Measurements from ENCODE around the gene TNFSF11.

GRCh38 chr13:42574011-42574410, at the start of gene TNFSF11:
- TF ChIP-seq, protein P1, sequence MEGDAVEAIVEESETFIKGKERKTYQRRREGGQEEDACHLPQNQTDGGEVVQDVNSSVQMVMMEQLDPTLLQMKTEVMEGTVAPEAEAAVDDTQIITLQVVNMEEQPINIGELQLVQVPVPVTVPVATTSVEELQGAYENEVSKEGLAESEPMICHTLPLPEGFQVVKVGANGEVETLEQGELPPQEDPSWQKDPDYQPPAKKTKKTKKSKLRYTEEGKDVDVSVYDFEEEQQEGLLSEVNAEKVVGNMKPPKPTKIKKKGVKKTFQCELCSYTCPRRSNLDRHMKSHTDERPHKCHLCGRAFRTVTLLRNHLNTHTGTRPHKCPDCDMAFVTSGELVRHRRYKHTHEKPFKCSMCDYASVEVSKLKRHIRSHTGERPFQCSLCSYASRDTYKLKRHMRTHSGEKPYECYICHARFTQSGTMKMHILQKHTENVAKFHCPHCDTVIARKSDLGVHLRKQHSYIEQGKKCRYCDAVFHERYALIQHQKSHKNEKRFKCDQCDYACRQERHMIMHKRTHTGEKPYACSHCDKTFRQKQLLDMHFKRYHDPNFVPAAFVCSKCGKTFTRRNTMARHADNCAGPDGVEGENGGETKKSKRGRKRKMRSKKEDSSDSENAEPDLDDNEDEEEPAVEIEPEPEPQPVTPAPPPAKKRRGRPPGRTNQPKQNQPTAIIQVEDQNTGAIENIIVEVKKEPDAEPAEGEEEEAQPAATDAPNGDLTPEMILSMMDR (IDR thresholded peaks at IDR 0.05; ENCODE audit: low read length) = no peak
- no peak for TF ChIP-seq EZH2 (optimal IDR thresholded peaks at IDR 0.05; ENCODE audit: low read depth, low read length)
